ENCODE results near the gene PMIS2. TPM values are rescaled to one million over a fixed set of nuclear protein-coding genes. Genes with fewer than 3 reads are reported as not detected.

The PMIS2 gene
- polyA plus RNA-seq, 4 donors = not detected

DNA sequence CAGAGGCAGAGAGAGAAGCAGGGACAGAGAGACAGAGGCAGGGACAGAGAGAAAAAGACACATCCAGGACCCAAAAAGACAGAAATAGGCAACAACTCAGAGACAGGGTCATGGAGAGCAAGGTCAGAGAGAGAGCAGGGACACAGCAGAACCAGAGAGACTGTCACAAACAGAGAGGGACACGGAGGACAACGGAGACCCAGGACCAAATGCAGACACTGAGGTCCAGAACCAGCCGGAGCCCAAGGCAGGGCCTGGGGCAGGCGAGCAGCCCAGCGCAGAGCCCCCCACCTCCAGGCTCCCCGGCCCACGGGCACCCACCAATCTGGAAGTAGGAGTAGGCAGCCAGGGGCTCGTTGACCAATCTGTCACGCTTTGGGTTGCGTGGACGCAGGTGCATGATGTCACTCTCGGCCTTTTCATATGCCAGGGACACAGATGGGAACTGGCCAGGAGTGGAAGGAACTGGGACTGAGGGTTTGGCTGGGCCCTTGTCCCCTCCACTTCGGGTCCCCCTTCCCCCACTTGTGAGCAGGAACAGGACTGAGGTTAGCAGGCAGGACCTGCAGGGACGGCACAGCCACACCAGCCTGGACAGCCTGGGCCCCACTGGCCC, 32.5 kb upstream of the PMIS2 start:
- peaks cover 0 to 22% (median 0%) of the 10 kb centered on the region in 3 donors for H3K36me3 ChIP-seq (ENCODE audit: control insufficient read depth in 3 of 3, insufficient read depth in 2 of 3, low read depth in 1 of 3, low read length in 3 of 3)
- no peaks in the 10 kb centered on the region for H3K9me3 ChIP-seq (ENCODE audit: control insufficient read depth in 2 of 2, insufficient read depth in 1 of 2, low read depth in 1 of 2, low read length in 1 of 2)
- H3K27me3 ChIP-seq (ENCODE audit: control insufficient read depth in 3 of 3, insufficient read depth in 3 of 3, low read length in 3 of 3) = peaks cover 0 to 18% (median 3%) of the 10 kb centered on the region in 3 donors
- DNase-seq (no peak), FAIRE-seq (no peak)
- H3K4me3 ChIP-seq (ENCODE audit: low read depth in 1 of 3, low read length in 3 of 3) = no peak overlapping the region
- H3K4me1 ChIP-seq (ENCODE audit: control insufficient read depth in 3 of 3, insufficient read depth in 2 of 3, low read depth in 1 of 3, low read length in 2 of 3) = no peaks in the 10 kb centered on the region
- no peak overlapping the region for H3K27ac ChIP-seq (ENCODE audit: low read depth in 1 of 3, low read length in 2 of 3)
- WGBS, 3 donors = 62 to 75% (median 67%) methylated on average over 13 to 14 of the region's 14 CpGs

DNA sequence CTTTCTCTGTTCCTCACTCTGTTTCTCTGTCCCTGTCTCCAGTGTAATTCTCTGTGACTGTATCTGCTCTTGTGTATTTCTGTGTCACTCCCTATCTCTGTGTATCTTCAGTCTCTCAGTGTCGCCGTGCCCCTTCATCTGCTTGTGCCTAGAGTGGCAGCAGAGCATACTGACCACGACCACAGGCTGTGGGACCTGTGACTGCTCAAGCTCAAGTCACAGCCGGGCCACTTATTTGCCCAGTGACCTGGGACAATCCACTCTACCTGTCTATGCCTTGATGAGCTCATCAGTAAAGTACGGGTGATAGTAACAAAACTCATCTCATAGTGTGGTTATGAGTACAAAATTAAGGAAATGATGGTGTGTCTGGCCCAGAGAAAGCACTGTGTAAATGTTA, 31.9 kb upstream of the PMIS2 start:
- FAIRE-seq = no peak
- DNase-seq = no peak
- no peaks in the 10 kb centered on the region for H3K9me3 ChIP-seq (ENCODE audit: control insufficient read depth in 2 of 2, insufficient read depth in 1 of 2, low read depth in 1 of 2, low read length in 1 of 2)
- peaks cover 3 to 24% (median 3%) of the 10 kb centered on the region in 3 donors for H3K27me3 ChIP-seq (ENCODE audit: control insufficient read depth in 3 of 3, insufficient read depth in 3 of 3, low read length in 3 of 3)
- no peak overlapping the region for H3K4me3 ChIP-seq (ENCODE audit: low read depth in 1 of 3, low read length in 3 of 3)
- WGBS, 3 donors = 53 to 69% (median 59%) methylated on average over 5 of the region's 5 CpGs
- no peak overlapping the region for H3K27ac ChIP-seq (ENCODE audit: low read depth in 1 of 3, low read length in 2 of 3)
- no peaks in the 10 kb centered on the region for H3K4me1 ChIP-seq (ENCODE audit: control insufficient read depth in 3 of 3, insufficient read depth in 2 of 3, low read depth in 1 of 3, low read length in 2 of 3)
- peaks cover 0 to 17% (median 0%) of the 10 kb centered on the region in 3 donors for H3K36me3 ChIP-seq (ENCODE audit: control insufficient read depth in 3 of 3, insufficient read depth in 2 of 3, low read depth in 1 of 3, low read length in 3 of 3)

DNA sequence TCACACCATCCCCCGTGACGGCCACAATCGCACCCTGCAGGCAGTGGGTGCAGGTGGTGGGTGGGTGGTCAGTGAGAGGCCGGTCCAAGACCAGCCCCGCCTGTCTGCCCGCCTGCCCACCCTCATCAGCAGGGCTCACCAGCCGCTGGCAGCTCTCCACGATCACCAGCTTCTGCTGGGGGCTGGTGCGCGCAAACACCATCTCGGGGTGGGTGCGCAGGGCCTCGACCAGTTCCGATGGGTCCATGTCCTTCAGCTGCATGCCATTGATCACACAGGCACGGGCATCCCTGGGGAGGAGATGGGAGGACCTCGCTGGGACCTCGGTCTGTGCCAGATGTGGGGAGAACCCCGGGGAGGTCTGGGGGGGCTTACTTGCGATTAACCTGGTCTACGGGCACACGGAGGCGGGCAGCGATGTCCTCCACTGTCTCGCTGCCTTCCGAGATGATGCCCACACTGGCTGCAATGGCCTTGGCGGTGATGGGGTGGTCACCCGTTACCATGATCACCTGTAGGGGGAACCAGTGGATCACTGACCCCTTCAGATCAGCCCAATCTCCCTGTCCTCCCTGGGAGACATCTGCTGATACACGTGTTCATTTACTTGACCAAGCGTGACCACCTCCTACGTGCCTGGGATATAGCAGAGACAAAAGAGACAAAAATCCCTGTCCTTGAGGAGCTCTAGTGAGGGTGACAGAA, 30.5 kb upstream of the PMIS2 start:
- WGBS, 3 donors = 69 to 74% (median 71%) methylated on average over 24 to 30 of the region's 30 CpGs
- no peaks in the 10 kb centered on the region for H3K9me3 ChIP-seq (ENCODE audit: control insufficient read depth in 2 of 2, insufficient read depth in 1 of 2, low read depth in 1 of 2, low read length in 1 of 2)

DNA sequence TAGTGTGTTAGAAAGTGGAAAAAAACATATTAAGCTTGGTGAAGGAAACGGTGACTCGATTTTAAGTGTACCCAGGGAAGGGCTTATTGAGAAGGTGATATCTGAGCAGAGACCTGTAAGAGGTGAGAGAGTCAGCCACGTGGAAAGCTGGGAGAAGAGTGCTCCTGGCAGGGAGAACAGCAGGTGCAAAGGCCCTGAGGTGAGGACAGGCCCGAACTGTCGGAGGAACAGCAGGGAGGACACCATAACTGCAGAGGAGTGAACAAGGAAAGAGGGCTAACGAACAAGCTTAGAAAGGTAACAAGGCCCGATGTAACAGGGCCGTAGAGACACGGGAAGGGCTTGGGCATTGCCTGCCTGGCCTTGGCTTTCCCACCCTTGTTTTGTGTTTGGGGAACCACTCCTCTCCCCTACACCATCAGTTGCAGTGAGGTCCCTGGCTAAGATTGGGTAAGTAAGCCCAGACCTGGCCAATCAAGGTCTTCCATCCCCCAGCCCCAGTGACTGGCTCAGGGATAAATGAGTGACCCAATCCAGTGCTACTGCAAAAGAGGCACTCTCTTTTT, 29.9 kb upstream of the PMIS2 start:
- H3K36me3 ChIP-seq (ENCODE audit: control insufficient read depth in 3 of 3, insufficient read depth in 2 of 3, low read depth in 1 of 3, low read length in 3 of 3) = peaks cover 0 to 2% (median 0%) of the 10 kb centered on the region in 3 donors
- H3K27ac ChIP-seq (ENCODE audit: low read depth in 1 of 3, low read length in 2 of 3) = no peak overlapping the region
- no peak overlapping the region for H3K4me3 ChIP-seq (ENCODE audit: low read depth in 1 of 3, low read length in 3 of 3)
- no peak for FAIRE-seq
- no peak for DNase-seq
- H3K9me3 ChIP-seq (ENCODE audit: control insufficient read depth in 2 of 2, insufficient read depth in 1 of 2, low read depth in 1 of 2, low read length in 1 of 2) = no peaks in the 10 kb centered on the region
- H3K4me1 ChIP-seq (ENCODE audit: control insufficient read depth in 3 of 3, insufficient read depth in 2 of 3, low read depth in 1 of 3, low read length in 2 of 3) = no peaks in the 10 kb centered on the region
- peaks cover 3 to 31% (median 11%) of the 10 kb centered on the region in 3 donors for H3K27me3 ChIP-seq (ENCODE audit: control insufficient read depth in 3 of 3, insufficient read depth in 3 of 3, low read length in 3 of 3)
- 76 to 84% (median 83%) methylated on average over 9 of the region's 9 CpGs for WGBS, 3 donors

More for the DNA sequence above, 30.5 kb upstream of the PMIS2 start:
- FAIRE-seq (no peak), DNase-seq (no peak)
- H3K36me3 ChIP-seq (ENCODE audit: control insufficient read depth in 3 of 3, insufficient read depth in 2 of 3, low read depth in 1 of 3, low read length in 3 of 3) = peaks cover 0 to 8% (median 0%) of the 10 kb centered on the region in 3 donors
- H3K4me1 ChIP-seq (ENCODE audit: control insufficient read depth in 3 of 3, insufficient read depth in 2 of 3, low read depth in 1 of 3, low read length in 2 of 3) = no peaks in the 10 kb centered on the region
- H3K27me3 ChIP-seq (ENCODE audit: control insufficient read depth in 3 of 3, insufficient read depth in 3 of 3, low read length in 3 of 3) = peaks cover 3 to 31% (median 11%) of the 10 kb centered on the region in 3 donors
- H3K4me3 ChIP-seq (ENCODE audit: low read depth in 1 of 3, low read length in 3 of 3) = no peak overlapping the region
- H3K27ac ChIP-seq (ENCODE audit: low read depth in 1 of 3, low read length in 2 of 3) = no peak overlapping the region

DNA sequence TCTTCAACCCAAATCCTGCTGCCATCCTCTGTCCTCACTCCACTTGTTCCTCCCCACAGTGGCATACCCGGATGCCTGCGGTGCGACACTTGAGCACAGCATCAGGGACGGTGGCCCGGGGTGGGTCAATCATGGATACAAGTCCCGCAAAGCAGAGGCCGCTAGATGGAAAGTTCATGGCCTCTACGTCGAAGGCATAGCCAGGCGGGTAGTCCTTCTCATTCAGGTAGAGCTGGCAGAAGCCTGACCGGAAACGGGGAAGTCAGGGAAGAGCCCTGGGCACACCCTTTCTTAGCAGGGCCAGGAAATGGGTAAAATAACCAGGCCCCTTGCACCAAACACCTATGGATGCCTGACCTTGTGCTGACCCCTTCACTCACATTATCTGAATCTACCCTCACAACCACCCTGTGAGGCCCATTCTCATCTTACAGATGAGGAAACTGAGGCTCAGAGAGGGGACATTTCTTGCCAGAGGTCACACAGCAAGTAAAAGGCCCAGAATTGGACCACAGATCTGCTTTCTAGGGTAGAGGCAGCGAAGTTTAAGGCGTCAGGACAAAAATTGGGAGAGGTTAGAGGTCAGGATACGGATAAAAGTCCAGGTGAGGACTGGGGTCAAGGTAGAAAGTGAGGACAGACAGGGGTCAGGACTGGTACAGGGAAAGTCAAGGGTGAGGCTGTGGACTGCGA, 29.0 kb upstream of the PMIS2 start:
- Histone ChIP-seq H3K27ac (ENCODE audit: low read depth in 1 of 3, low read length in 2 of 3) (no peak overlapping the region), H3K4me3 (ENCODE audit: low read depth in 1 of 3, low read length in 3 of 3) (no peak overlapping the region), H3K4me1 (ENCODE audit: control insufficient read depth in 3 of 3, insufficient read depth in 2 of 3, low read depth in 1 of 3, low read length in 2 of 3) (no peaks in the 10 kb centered on the region), H3K36me3 (ENCODE audit: control insufficient read depth in 3 of 3, insufficient read depth in 2 of 3, low read depth in 1 of 3, low read length in 3 of 3) (no peaks in the 10 kb centered on the region), H3K9me3 (ENCODE audit: control insufficient read depth in 2 of 2, insufficient read depth in 1 of 2, low read depth in 1 of 2, low read length in 1 of 2) (no peaks in the 10 kb centered on the region), H3K27me3 (ENCODE audit: control insufficient read depth in 3 of 3, insufficient read depth in 3 of 3, low read length in 3 of 3) (peaks cover 3 to 35% (median 11%) of the 10 kb centered on the region in 3 donors)
- 77 to 87% (median 84%) methylated on average over 16 of the region's 16 CpGs for WGBS, 3 donors
- no peak for FAIRE-seq
- DNase-seq = no peak

DNA sequence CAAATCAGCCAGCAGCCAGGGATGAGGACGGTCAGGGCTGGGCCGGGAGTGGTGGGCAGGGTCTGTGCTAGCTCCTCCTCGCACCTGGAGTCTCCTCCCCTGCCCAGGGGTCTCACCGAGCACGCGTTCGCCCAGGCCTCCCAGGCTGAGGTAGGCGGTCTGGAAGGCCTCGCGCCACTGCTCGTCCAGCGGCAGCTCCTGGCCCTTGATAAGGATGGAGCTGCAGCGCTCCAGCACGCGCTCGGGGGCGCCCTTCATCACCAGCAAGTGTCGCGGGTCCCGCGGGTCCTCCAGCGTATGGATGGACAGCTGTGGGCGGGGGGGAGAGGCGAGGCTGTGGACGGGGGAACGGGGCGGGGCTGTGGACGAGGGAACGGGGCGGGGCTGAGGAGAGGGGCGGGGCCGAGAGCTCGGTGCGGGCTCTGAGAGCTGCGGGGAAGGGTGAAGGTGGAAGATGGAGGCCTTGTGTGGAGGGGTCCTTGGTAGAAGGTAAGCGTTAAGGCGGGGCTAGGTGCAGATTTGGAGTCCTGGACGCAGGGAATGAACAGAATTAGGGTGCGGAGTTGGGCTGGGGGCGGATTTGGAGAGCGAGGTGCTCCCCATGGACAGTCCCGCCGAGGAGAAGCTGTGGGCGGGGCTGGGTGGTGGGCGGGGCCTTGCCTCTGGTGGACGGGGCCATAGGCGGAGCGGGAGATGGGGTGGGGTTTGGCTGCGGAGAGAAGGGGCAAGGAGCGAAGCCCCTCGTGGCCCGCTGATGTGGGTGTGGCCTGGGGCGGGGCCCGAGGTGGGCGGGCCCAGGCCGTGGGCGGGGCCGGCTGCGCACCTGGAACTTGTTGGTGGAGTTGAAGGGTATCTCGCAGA, 28.2 kb upstream of the PMIS2 start:
- Histone ChIP-seq H3K36me3 (ENCODE audit: control insufficient read depth in 3 of 3, insufficient read depth in 2 of 3, low read depth in 1 of 3, low read length in 3 of 3) (no peaks in the 10 kb centered on the region), H3K27me3 (ENCODE audit: control insufficient read depth in 3 of 3, insufficient read depth in 3 of 3, low read length in 3 of 3) (peaks cover 3 to 35% (median 11%) of the 10 kb centered on the region in 3 donors), H3K4me3 (ENCODE audit: low read depth in 1 of 3, low read length in 3 of 3) (peak overlapping the region in 1 of 3 donors; percentile 24), H3K4me1 (ENCODE audit: control insufficient read depth in 3 of 3, insufficient read depth in 2 of 3, low read depth in 1 of 3, low read length in 2 of 3) (no peaks in the 10 kb centered on the region), H3K27ac (ENCODE audit: low read depth in 1 of 3, low read length in 2 of 3) (no peak overlapping the region), H3K9me3 (ENCODE audit: control insufficient read depth in 2 of 2, insufficient read depth in 1 of 2, low read depth in 1 of 2, low read length in 1 of 2) (no peaks in the 10 kb centered on the region)
- FAIRE-seq = no peak
- WGBS, 3 donors = 5 to 9% (median 8%) methylated on average over 36 to 60 of the region's 60 CpGs
- DNase-seq = peak; percentile 31 to 65

DNA sequence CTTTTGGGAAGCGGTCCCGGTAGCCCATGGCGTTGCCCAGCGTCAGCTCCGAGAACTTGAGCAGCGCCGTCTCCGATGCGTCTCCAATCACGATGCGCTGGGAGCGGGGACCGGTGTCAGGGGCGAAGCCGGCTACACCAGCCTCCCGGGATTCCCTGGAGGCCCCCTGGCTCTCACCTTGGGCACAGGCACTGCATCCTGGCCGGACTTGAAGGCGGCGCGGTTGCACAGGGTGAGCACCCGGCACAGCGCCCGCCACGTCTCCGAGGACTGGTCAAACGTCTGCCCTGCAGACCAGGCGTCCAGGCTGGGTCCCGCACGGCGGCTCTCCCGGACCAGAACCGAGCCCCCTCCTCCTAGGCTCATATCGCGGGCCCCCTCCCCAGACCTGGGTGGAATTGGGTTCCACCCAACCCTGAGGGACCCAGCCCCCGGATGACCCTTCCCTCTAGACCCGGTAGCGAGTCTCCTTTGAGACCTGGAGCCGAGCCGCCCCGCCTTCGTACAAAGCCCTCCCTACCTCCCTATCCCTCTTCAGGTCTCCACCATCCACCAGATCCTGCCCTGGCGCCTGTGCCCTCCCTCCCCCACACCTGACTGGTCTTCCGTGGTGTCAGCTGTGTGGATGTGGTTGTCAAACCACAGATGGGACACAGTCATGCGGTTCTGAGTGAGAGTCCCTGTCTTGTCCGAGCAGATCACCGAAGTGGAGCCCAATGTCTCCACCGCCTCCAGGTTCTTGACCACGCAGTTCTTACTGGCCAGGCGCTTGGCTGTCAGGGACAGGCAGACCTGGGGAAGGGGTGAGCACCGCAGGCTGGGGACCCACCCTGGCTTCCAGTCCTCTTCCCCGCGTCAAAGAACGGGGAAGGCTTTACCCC, 27.3 kb upstream of the PMIS2 start:
- DNase-seq (no peak), FAIRE-seq (no peak)
- H3K9me3 ChIP-seq (ENCODE audit: control insufficient read depth in 2 of 2, insufficient read depth in 1 of 2, low read depth in 1 of 2, low read length in 1 of 2) = no peaks in the 10 kb centered on the region
- no peak overlapping the region for H3K27ac ChIP-seq (ENCODE audit: low read depth in 1 of 3, low read length in 2 of 3)
- H3K4me3 ChIP-seq (ENCODE audit: low read depth in 1 of 3, low read length in 3 of 3) = peak overlapping the region in 1 of 3 donors; percentile 24
- H3K27me3 ChIP-seq (ENCODE audit: control insufficient read depth in 3 of 3, insufficient read depth in 3 of 3, low read length in 3 of 3) = peaks cover 3 to 35% (median 11%) of the 10 kb centered on the region in 3 donors
- H3K4me1 ChIP-seq (ENCODE audit: control insufficient read depth in 3 of 3, insufficient read depth in 2 of 3, low read depth in 1 of 3, low read length in 2 of 3) = no peaks in the 10 kb centered on the region
- H3K36me3 ChIP-seq (ENCODE audit: control insufficient read depth in 3 of 3, insufficient read depth in 2 of 3, low read depth in 1 of 3, low read length in 3 of 3) = no peaks in the 10 kb centered on the region
- 31 to 41% (median 35%) methylated on average over 45 to 53 of the region's 53 CpGs for WGBS, 3 donors

Measured in small intestine (tissue), 7 donors.